Lower lobe of right lung (tissue), 2 donors: ENCODE data around the gene FAAP24. TPM values are rescaled to one million over a fixed set of nuclear protein-coding genes. Genes with fewer than 3 reads are reported as not detected.
"Not testable (repeated sequence)": the region's sequence is repeated elsewhere in the genome, so short reads cannot be mapped to it uniquely, and the experiment has no call there.

Experiments
- ATAC-seq, 2 donors: fragments of 200-7000 bp; cut with Tn5 transposase; one replicate each; pipeline ENCODE4 v1.9.1; 2020 to 2022; ENCODE audit warnings: mild to moderate bottlenecking in 2 of 2, moderate library complexity in 2 of 2
- DNase-seq: peaks from one replicate; pipeline ENCODE4 v3.0.0-alpha.2; 2020
- H3K27ac ChIP-seq: fragments of 200-600 bp; one replicate; pipeline ENCODE4 v1.8.0; 2022
- H3K27me3 ChIP-seq: fragments of 200-600 bp; one replicate; pipeline ENCODE4 v1.8.0; 2022; ENCODE audit warnings: low read depth
- H3K36me3 ChIP-seq: fragments of 200-600 bp; one replicate; pipeline ENCODE4 v1.8.0; 2022; ENCODE audit warnings: mild to moderate bottlenecking
- H3K4me1 ChIP-seq: fragments of 200-600 bp; one replicate; pipeline ENCODE4 v1.8.0; 2022
- H3K4me3 ChIP-seq: fragments of 200-600 bp; one replicate; pipeline ENCODE4 v1.8.0; 2022; ENCODE audit warnings: mild to moderate bottlenecking
- H3K9me3 ChIP-seq: fragments of 200-600 bp; one replicate; pipeline ENCODE4 v1.8.0; 2022
- CTCF ChIP-seq: fragments of 200-600 bp; IDR thresholded peaks from one replicate; pipeline ENCODE4 v1.8.0; 2022; ENCODE audit warnings: antibody characterized with exemption, mild to moderate bottlenecking
- intact Hi-C: fragments of 100-400 bp; cut with DNase I; formaldehyde crosslinking; loops from one replicate; pipeline ENCODE4 v1.11.0; 2022
- total RNA-seq: library from RNA; stranded (reverse); fragmentation: NEBNext Ultra II Directional; extraction: Animal tissue kit (Norgen Biotek cat#: 25700); gene quantifications from one replicate; pipeline ENCODE4 v1.2.1, GENCODE V29; 2021
- donor health status: DM: no; HTN: yes; CAD: no; lungs with severe emphysema.

Gene FAAP24
- total RNA-seq, 1 donor from 2014 or later = 2.9 TPM

DNA sequence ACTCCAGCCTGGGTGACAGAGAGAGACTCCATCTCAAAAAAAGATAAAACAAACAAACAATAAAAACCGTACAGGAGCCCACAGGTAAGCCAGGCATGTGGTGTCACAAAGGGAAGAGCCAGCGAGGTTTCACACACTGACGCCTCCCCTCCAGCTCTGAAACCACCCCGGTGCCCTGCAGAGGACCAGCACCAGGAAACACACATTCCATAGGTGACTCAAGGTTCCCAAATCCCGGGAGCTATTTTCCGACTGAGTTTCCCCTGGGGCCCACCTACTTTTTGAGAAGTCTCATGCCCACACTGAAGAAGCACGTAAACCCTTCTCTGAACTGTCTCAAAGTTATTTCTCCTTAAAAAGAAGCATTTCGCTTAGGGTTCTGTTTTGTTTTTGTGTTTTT lies 52.4 kb downstream of the FAAP24 start:
- intact Hi-C loops = no loop called here
- no peak for TF ChIP-seq CTCF
- no peaks in the 10 kb centered on the region for H3K4me1 ChIP-seq
- H3K9me3 ChIP-seq = no peaks in the 10 kb centered on the region
- H3K36me3 ChIP-seq = peaks cover 4% of the 10 kb centered on the region
- no peak overlapping the region for H3K4me3 ChIP-seq
- H3K27me3 ChIP-seq = no peaks in the 10 kb centered on the region
- no peak for DNase-seq
- ATAC-seq = no peak
- no peak overlapping the region for H3K27ac ChIP-seq

GRCh38 chr19:33025468-33026238 lies 53.6 kb downstream of the FAAP24 start:
- DNase-seq, H3K27me3 ChIP-seq, H3K9me3 ChIP-seq, H3K27ac ChIP-seq, ATAC-seq, H3K36me3 ChIP-seq, intact Hi-C loops, H3K4me3 ChIP-seq, H3K4me1 ChIP-seq: not testable (repeated sequence)

GRCh38 chr19:33026602-33027001 lies 54.6 kb downstream of the FAAP24 start:
- H3K27ac ChIP-seq, ATAC-seq, H3K36me3 ChIP-seq, DNase-seq, H3K9me3 ChIP-seq, H3K27me3 ChIP-seq, H3K4me3 ChIP-seq, H3K4me1 ChIP-seq, intact Hi-C loops: not testable (repeated sequence)

Other genes with a start within 250 kb of the FAAP24 start
- gene SLC7A9, start 102.5 kb upstream of the FAAP24 start, total RNA-seq = 0.32 TPM
- 19.8 TPM for gene CEP89, start 284 bp upstream of the FAAP24 start, total RNA-seq
- 7.7 TPM for gene RHPN2, start 92.6 kb downstream of the FAAP24 start, total RNA-seq
- gene GPATCH1, start 108.9 kb downstream of the FAAP24 start, total RNA-seq = 8.4 TPM
- not detected for gene WDR88, start 159.9 kb downstream of the FAAP24 start, total RNA-seq
- 13.8 TPM for gene LRP3, start 222.1 kb downstream of the FAAP24 start, total RNA-seq